ENCODE data around the gene CDCA8.

CDCA8 gene

GRCh38 chr1:37672136-37672870, 20.0 kb upstream of the CDCA8 start:
- no peak for DNase-seq
- H3K27ac ChIP-seq (ENCODE audit: insufficient read depth in 1 of 2, low read depth in 1 of 2, low read length in 2 of 2, poor library complexity in 1 of 2, severe bottlenecking in 2 of 2), result no peak overlapping the region
- no peaks in the 10 kb centered on the region for H3K9me3 ChIP-seq (ENCODE audit: control extremely low read depth in 1 of 5, control insufficient read depth in 4 of 5, insufficient read depth in 2 of 5, low read depth in 1 of 5, low read length in 4 of 5)
- H3K36me3 ChIP-seq (ENCODE audit: control insufficient read depth in 4 of 4, insufficient read depth in 4 of 4, low read length in 3 of 4), result no peaks in the 10 kb centered on the region
- H3K27me3 ChIP-seq (replicated peaks in 2 of 5; ENCODE audit: control insufficient read depth in 4 of 5, insufficient read depth in 5 of 5, low read length in 4 of 5), result peaks cover 0 to 25% (median 4%) of the 10 kb centered on the region in 5 experiments
- 96% methylated on average over 8 of the region's 9 CpGs for WGBS (ENCODE audit: insufficient coverage)
- peaks cover 3 to 17% (median 8%) of the 10 kb centered on the region in 4 experiments for H3K4me1 ChIP-seq (ENCODE audit: control extremely low read depth in 1 of 4, control insufficient read depth in 4 of 4, insufficient read depth in 4 of 4, low read length in 3 of 4)
- CTCF ChIA-PET, result interaction anchor here (1.0 to 16.2 kb wide), 2 partner anchors 10 to 69 kb away, joined by 4 to 187 read pairs; no protein-coding TSS in a partner anchor
- POLR2A ChIA-PET, result no interaction called here
- H3K4me3 ChIP-seq (ENCODE audit: control insufficient read depth in 1 of 7, extremely low read depth in 1 of 7, insufficient read depth in 4 of 7, low read depth in 2 of 7, low read length in 6 of 7), result no peak overlapping the region

GRCh38 chr1:37673920-37674319, 18.4 kb upstream of the CDCA8 start:
- DNase-seq, result no peak
- Histone ChIP-seq H3K36me3 (ENCODE audit: control insufficient read depth in 4 of 4, insufficient read depth in 4 of 4, low read length in 3 of 4) (no peaks in the 10 kb centered on the region), H3K9me3 (ENCODE audit: control extremely low read depth in 1 of 5, control insufficient read depth in 4 of 5, insufficient read depth in 2 of 5, low read depth in 1 of 5, low read length in 4 of 5) (no peaks in the 10 kb centered on the region), H3K4me1 (ENCODE audit: control extremely low read depth in 1 of 4, control insufficient read depth in 4 of 4, insufficient read depth in 4 of 4, low read length in 3 of 4) (peaks cover 3 to 17% (median 8%) of the 10 kb centered on the region in 4 experiments), H3K4me3 (ENCODE audit: control insufficient read depth in 1 of 7, extremely low read depth in 1 of 7, insufficient read depth in 4 of 7, low read depth in 2 of 7, low read length in 6 of 7) (no peak overlapping the region), H3K27ac (ENCODE audit: insufficient read depth in 1 of 2, low read depth in 1 of 2, low read length in 2 of 2, poor library complexity in 1 of 2, severe bottlenecking in 2 of 2) (no peak overlapping the region), H3K27me3 (replicated peaks in 2 of 5; ENCODE audit: control insufficient read depth in 4 of 5, insufficient read depth in 5 of 5, low read length in 4 of 5) (peaks cover 0 to 16% (median 4%) of the 10 kb centered on the region in 5 experiments)
- ChIA-PET POLR2A (no interaction called here), CTCF (interaction anchor here (1.0 to 16.2 kb wide), 3 partner anchors 10 to 71 kb away, joined by 3 to 187 read pairs (median 3); no protein-coding TSS in a partner anchor)
- 93% methylated on average over 3 of the region's 10 CpGs for WGBS (ENCODE audit: insufficient coverage)

GRCh38 chr1:37676281-37677142, 15.8 kb upstream of the CDCA8 start:
- Histone ChIP-seq H3K36me3 (ENCODE audit: control insufficient read depth in 4 of 4, insufficient read depth in 4 of 4, low read length in 3 of 4) (peaks cover 0 to 8% (median 4%) of the 10 kb centered on the region in 4 experiments), H3K4me3 (ENCODE audit: control insufficient read depth in 1 of 7, extremely low read depth in 1 of 7, insufficient read depth in 4 of 7, low read depth in 2 of 7, low read length in 6 of 7) (no peak overlapping the region), H3K27ac (ENCODE audit: insufficient read depth in 1 of 2, low read depth in 1 of 2, low read length in 2 of 2, poor library complexity in 1 of 2, severe bottlenecking in 2 of 2) (no peak overlapping the region), H3K9me3 (ENCODE audit: control extremely low read depth in 1 of 5, control insufficient read depth in 4 of 5, insufficient read depth in 2 of 5, low read depth in 1 of 5, low read length in 4 of 5) (no peaks in the 10 kb centered on the region), H3K4me1 (ENCODE audit: control extremely low read depth in 1 of 4, control insufficient read depth in 4 of 4, insufficient read depth in 4 of 4, low read length in 3 of 4) (peaks cover 3 to 17% (median 8%) of the 10 kb centered on the region in 4 experiments), H3K27me3 (replicated peaks in 2 of 5; ENCODE audit: control insufficient read depth in 4 of 5, insufficient read depth in 5 of 5, low read length in 4 of 5) (peaks cover 0 to 4% (median 0%) of the 10 kb centered on the region in 5 experiments)
- WGBS (ENCODE audit: insufficient coverage), result 60% methylated on average over 11 of the region's 14 CpGs
- ChIA-PET POLR2A (no interaction called here), CTCF (interaction anchor here (16.2 kb wide), 1 partner anchor 73 kb away, joined by 187 read pairs; no protein-coding TSS in a partner anchor)
- DNase-seq, result no peak

GRCh38 chr1:37677143-37677439, 15.2 kb upstream of the CDCA8 start:
- ChIA-PET CTCF (interaction anchor here (16.2 kb wide), 1 partner anchor 74 kb away, joined by 187 read pairs; no protein-coding TSS in a partner anchor), POLR2A (no interaction called here)
- DNase-seq, result no peak
- H3K27ac ChIP-seq (ENCODE audit: insufficient read depth in 1 of 2, low read depth in 1 of 2, low read length in 2 of 2, poor library complexity in 1 of 2, severe bottlenecking in 2 of 2), result no peak overlapping the region
- H3K4me1 ChIP-seq (ENCODE audit: control extremely low read depth in 1 of 4, control insufficient read depth in 4 of 4, insufficient read depth in 4 of 4, low read length in 3 of 4), result peaks cover 3 to 17% (median 8%) of the 10 kb centered on the region in 4 experiments
- peaks cover 0 to 9% (median 6%) of the 10 kb centered on the region in 4 experiments for H3K36me3 ChIP-seq (ENCODE audit: control insufficient read depth in 4 of 4, insufficient read depth in 4 of 4, low read length in 3 of 4)
- H3K4me3 ChIP-seq (ENCODE audit: control insufficient read depth in 1 of 7, extremely low read depth in 1 of 7, insufficient read depth in 4 of 7, low read depth in 2 of 7, low read length in 6 of 7), result no peak overlapping the region
- H3K9me3 ChIP-seq (ENCODE audit: control extremely low read depth in 1 of 5, control insufficient read depth in 4 of 5, insufficient read depth in 2 of 5, low read depth in 1 of 5, low read length in 4 of 5), result no peaks in the 10 kb centered on the region
- WGBS (ENCODE audit: insufficient coverage), result 90% methylated on average over 3 of the region's 4 CpGs
- H3K27me3 ChIP-seq (replicated peaks in 2 of 5; ENCODE audit: control insufficient read depth in 4 of 5, insufficient read depth in 5 of 5, low read length in 4 of 5), result peaks cover 0 to 3% (median 0%) of the 10 kb centered on the region in 5 experiments

DNA sequence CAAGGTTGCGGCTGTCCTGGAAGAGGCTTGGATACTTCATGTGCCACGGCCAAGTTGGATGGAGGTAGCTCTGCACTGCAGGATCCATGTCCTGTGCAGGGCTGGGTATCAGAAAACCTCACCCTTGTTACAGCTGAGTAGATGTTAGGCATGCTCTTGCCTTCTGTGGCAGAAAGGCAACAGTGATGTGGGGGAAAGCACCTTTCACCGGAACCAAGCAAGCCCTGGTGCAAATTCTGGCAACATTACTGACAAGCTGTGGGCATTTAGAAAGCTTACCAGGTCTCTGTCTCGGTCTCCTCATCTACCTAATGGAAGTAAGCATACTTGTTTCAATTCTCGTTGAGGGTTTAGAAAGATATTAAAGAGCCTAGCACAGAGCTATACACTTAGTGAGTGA, 14.5 kb upstream of the CDCA8 start:
- DNase-seq, result no peak
- ChIA-PET CTCF (interaction anchor here (16.2 kb wide), 1 partner anchor 74 kb away, joined by 187 read pairs; no protein-coding TSS in a partner anchor), POLR2A (no interaction called here)
- Histone ChIP-seq H3K27me3 (replicated peaks in 2 of 5; ENCODE audit: control insufficient read depth in 4 of 5, insufficient read depth in 5 of 5, low read length in 4 of 5) (no peaks in the 10 kb centered on the region), H3K4me1 (ENCODE audit: control extremely low read depth in 1 of 4, control insufficient read depth in 4 of 4, insufficient read depth in 4 of 4, low read length in 3 of 4) (peaks cover 3 to 17% (median 9%) of the 10 kb centered on the region in 4 experiments), H3K27ac (ENCODE audit: insufficient read depth in 1 of 2, low read depth in 1 of 2, low read length in 2 of 2, poor library complexity in 1 of 2, severe bottlenecking in 2 of 2) (no peak overlapping the region), H3K9me3 (ENCODE audit: control extremely low read depth in 1 of 5, control insufficient read depth in 4 of 5, insufficient read depth in 2 of 5, low read depth in 1 of 5, low read length in 4 of 5) (no peaks in the 10 kb centered on the region), H3K36me3 (ENCODE audit: control insufficient read depth in 4 of 4, insufficient read depth in 4 of 4, low read length in 3 of 4) (peaks cover 4 to 12% (median 7%) of the 10 kb centered on the region in 4 experiments), H3K4me3 (ENCODE audit: control insufficient read depth in 1 of 7, extremely low read depth in 1 of 7, insufficient read depth in 4 of 7, low read depth in 2 of 7, low read length in 6 of 7) (no peak overlapping the region)
- WGBS (ENCODE audit: insufficient coverage), result 67% methylated on average over 3 of the region's 5 CpGs

DNA sequence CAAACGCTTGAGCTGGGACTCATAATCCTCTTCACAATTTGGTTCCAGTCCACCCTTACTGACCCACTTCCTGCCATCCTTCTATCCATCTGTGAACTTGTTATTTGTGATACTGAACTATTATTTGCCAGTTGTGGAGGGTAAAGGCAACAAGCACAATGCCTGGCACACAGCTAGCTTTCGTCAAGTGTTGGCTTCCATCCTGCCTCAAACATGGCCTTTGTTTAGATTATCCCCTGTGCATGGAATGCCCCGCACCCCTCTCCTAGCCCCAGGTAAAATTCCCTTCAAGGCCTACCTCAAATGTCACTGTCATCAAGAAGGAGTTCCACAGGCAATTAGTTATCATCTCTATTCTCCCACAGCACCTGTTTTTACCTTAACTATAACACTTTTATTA, 11.4 kb upstream of the CDCA8 start:
- no peaks in the 10 kb centered on the region for H3K9me3 ChIP-seq (ENCODE audit: control extremely low read depth in 1 of 5, control insufficient read depth in 4 of 5, insufficient read depth in 2 of 5, low read depth in 1 of 5, low read length in 4 of 5)
- H3K27ac ChIP-seq (ENCODE audit: insufficient read depth in 1 of 2, low read depth in 1 of 2, low read length in 2 of 2, poor library complexity in 1 of 2, severe bottlenecking in 2 of 2), result no peak overlapping the region
- H3K4me1 ChIP-seq (ENCODE audit: control extremely low read depth in 1 of 4, control insufficient read depth in 4 of 4, insufficient read depth in 4 of 4, low read length in 3 of 4), result peaks cover 3 to 9% (median 6%) of the 10 kb centered on the region in 4 experiments
- no peaks in the 10 kb centered on the region for H3K27me3 ChIP-seq (replicated peaks in 2 of 5; ENCODE audit: control insufficient read depth in 4 of 5, insufficient read depth in 5 of 5, low read length in 4 of 5)
- ChIA-PET CTCF (interaction anchor here (1.2 to 16.2 kb wide), 7 partner anchors 10 to 98 kb away, joined by 3 to 187 read pairs (median 4); a partner anchor contains a TSS), POLR2A (no interaction called here)
- DNase-seq, result no peak
- H3K36me3 ChIP-seq (ENCODE audit: control insufficient read depth in 4 of 4, insufficient read depth in 4 of 4, low read length in 3 of 4), result peaks cover 5 to 41% (median 24%) of the 10 kb centered on the region in 4 experiments
- WGBS (ENCODE audit: insufficient coverage), result 94% methylated on average over 2 of the region's 3 CpGs
- no peak overlapping the region for H3K4me3 ChIP-seq (ENCODE audit: control insufficient read depth in 1 of 7, extremely low read depth in 1 of 7, insufficient read depth in 4 of 7, low read depth in 2 of 7, low read length in 6 of 7)

Data from common myeloid progenitor, CD34-positive (primary cell).